Measurements from ENCODE around the gene LRRC8E.

DNA sequence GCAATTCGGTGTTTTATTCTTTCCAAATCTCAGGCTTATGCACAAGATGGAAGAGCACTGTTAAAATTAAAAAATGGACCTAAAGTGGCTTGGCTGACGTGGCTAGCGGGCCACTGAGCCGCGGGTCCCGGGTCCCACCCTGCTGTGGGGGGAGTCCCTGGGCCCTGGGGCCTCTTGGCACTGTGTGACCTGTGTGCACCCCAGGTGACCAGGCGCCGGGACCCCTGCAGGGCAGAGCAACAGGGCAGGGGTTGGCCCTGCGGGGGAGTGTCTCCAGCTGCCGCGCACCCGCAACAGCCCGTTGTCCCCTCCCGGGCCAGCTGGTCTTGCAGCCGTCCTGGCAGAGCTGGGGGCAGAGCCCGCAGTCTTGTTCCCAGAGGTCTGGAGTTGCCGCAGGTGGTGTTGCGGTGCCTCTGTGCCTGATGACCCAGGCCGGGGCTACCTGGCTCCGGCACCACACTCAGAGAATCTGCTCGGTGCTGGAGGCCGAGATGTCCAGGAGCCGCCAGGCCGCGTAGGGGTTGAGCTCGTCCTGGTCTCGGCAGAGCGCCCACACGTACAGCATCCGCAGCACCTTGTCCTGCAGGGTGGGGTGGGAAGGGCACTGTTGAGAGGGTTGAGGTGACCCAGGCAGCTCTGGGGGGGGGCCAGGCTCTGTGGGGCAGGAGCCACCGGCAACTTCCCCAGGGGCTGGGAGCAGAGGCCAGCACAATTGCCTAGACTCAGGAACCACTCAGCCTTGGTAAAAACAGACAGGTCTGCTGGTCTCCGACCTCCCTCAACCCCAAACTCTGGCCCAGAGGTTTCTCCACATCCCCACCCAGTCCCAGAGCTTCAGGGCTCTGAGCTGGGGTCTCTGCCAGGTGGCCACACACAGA, 38.7 kb downstream of the LRRC8E start:
- TF ChIP-seq, protein P1, sequence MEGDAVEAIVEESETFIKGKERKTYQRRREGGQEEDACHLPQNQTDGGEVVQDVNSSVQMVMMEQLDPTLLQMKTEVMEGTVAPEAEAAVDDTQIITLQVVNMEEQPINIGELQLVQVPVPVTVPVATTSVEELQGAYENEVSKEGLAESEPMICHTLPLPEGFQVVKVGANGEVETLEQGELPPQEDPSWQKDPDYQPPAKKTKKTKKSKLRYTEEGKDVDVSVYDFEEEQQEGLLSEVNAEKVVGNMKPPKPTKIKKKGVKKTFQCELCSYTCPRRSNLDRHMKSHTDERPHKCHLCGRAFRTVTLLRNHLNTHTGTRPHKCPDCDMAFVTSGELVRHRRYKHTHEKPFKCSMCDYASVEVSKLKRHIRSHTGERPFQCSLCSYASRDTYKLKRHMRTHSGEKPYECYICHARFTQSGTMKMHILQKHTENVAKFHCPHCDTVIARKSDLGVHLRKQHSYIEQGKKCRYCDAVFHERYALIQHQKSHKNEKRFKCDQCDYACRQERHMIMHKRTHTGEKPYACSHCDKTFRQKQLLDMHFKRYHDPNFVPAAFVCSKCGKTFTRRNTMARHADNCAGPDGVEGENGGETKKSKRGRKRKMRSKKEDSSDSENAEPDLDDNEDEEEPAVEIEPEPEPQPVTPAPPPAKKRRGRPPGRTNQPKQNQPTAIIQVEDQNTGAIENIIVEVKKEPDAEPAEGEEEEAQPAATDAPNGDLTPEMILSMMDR (conservative IDR thresholded peaks at IDR 0.05): no peak
- no peak for TF ChIP-seq EZH2 (IDR thresholded peaks at IDR 0.05; ENCODE audit: low read depth)
